HL-60 (cell line): Measurements from ENCODE around the gene TSC1.

Source experiments
- CTCF ChIP-seq: IDR thresholded peaks from one replicate; pipeline ENCODE4 v1.5.1; 2011; ENCODE audit warnings: low read length, control low read depth, inconsistent platforms; ENCODE audit not compliant: insufficient read depth
- GABPA ChIP-seq: IDR thresholded peaks from 2 replicates; pipeline ENCODE4 v1.6.1; 2012; ENCODE audit warnings: low read depth
- POLR2AphosphoS5 ChIP-seq: IDR thresholded peaks from 2 replicates; pipeline ENCODE4 v1.6.1; 2012; ENCODE audit warnings: low read depth
- REST ChIP-seq: IDR thresholded peaks from 2 replicates; pipeline ENCODE4 v1.6.1; 2012; ENCODE audit warnings: low read depth; ENCODE audit not compliant: insufficient replicate concordance
- SPI1 ChIP-seq: IDR thresholded peaks from 2 replicates; pipeline ENCODE4 v1.6.1; 2012; ENCODE audit warnings: low read depth, mild to moderate bottlenecking, borderline replicate concordance

DNA sequence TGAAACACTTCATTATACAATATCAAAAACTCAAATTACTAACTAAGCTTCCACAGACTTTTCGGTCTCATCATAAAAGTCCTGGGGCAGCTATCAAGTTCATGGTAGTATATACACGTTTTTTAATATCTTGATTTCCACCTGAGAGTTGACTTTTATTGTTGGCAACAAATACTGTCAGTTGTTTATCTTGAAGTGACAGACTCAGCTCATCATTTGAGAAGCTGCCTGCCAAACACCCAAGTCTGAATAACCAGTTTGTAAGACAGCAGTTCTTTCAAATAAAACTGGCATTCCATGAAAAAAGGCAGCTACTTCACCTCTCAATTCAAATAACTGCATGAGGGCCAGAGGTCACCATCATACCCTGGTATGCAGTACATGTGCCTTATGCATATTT lies 35.1 kb downstream of the TSC1 start:
- TF ChIP-seq POLR2AphosphoS5 (no peak), CTCF (no peak), REST (no peak), SPI1 (no peak), GABPA (no peak)
